ENCODE data around the gene MAP3K13.

DNA sequence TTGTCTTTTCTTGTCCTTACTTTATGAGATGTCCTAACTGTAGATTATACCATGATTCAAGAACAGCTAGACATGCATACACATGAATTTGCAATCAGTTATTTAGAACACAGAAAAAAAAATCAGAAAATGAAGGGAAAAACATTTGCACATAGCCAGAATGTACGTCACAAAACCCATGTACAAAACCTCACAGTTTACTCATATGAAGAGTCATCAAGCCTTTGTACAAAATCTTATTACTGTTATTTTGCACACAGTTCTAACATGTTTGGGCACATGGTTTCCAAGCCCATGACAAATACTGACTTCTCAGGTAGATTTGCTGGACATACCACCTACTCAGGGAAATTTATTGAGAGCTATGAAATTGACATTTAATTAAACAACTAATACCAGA is 48.2 kb downstream of the MAP3K13 start:
- TF ChIP-seq CTCF (IDR thresholded peaks at IDR 0.05) = no peak
- no peak for TF ChIP-seq EP300 (IDR thresholded peaks at IDR 0.05)
- no peak for TF ChIP-seq POLR2A (IDR thresholded peaks at IDR 0.05)
- no peak for TF ChIP-seq POLR2AphosphoS5 (IDR thresholded peaks at IDR 0.05)

Data from sigmoid colon (tissue), 4 donors.